GM18499 (cell line): ENCODE results near the gene FBXO46.
"Not testable (repeated sequence)": the region's sequence is repeated elsewhere in the genome, so short reads cannot be mapped to it uniquely, and the experiment has no call there.

ENCODE experiments used
- ATAC-seq: cut with Tn5 transposase; IDR thresholded peaks from one replicate; pipeline ENCODE4 v1.9.1; 2021; ENCODE audit warnings: moderate number of reproducible peaks; ENCODE audit not compliant: insufficient read depth, unreplicated experiment

FBXO46 gene

GRCh38 chr19:45767410-45767880, 36.7 kb upstream of the FBXO46 start:
- ATAC-seq: no peak

GRCh38 chr19:45766869-45767346, 36.2 kb upstream of the FBXO46 start:
- ATAC-seq: no peak

DNA sequence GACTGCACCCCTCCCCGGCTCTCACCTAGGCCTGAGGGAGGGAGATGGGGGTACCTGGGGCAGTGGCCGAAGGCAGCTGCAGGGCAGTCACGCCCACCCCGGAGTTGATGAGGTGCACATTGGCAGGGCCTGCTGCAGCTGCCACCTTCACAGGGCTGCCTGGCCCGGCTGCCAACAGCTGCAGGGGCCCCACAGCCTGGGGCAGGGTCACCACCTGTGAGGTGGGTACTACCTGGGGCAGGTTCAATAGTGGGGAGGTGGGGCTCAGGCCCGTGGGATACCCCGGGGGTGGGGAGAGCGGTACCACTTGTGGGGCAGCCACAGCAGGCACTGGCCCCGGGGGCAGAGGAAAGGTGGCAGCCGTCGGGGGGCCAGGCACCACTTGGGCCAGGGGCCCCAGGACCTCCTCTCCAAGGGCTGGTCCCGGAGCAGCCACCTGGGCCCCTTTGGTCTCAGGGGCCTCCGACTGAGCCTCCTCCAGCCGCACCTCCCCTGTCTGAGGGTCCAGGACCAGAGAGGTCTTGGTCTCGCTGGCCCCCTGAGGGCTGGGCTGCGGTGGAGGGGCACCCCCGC, 35.7 kb upstream of the FBXO46 start:
- ATAC-seq: no peak

DNA sequence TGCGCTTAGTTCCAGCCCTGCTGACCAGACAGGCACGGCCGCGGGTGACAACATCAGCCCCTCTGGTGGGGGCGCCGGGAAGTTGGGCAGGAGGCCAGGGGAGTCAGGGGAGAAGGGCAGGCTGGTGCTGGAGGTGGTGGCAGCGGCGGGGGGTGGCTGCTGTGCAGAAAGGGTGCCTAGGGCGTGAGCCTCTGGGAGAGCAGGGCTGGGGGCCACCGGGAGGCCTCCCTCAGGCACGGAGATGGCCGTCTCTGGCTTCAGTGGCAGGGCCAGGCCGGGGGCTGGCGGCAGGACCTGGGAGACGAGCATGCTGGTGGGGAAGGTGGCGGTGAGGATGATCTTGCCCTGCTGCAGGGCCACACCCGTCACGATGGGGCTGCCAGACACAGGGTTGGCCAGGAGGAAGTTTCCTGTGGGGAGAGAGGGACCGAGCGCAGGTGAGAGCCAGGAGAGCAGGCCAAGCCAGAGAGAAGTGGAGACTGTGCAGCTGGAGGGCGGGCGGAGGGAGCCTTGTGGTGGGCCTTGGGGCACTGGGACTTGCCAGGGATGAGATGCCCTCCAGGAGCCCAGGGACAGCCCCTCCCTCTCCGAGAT, 35.1 kb upstream of the FBXO46 start:
- ATAC-seq: no peak

DNA sequence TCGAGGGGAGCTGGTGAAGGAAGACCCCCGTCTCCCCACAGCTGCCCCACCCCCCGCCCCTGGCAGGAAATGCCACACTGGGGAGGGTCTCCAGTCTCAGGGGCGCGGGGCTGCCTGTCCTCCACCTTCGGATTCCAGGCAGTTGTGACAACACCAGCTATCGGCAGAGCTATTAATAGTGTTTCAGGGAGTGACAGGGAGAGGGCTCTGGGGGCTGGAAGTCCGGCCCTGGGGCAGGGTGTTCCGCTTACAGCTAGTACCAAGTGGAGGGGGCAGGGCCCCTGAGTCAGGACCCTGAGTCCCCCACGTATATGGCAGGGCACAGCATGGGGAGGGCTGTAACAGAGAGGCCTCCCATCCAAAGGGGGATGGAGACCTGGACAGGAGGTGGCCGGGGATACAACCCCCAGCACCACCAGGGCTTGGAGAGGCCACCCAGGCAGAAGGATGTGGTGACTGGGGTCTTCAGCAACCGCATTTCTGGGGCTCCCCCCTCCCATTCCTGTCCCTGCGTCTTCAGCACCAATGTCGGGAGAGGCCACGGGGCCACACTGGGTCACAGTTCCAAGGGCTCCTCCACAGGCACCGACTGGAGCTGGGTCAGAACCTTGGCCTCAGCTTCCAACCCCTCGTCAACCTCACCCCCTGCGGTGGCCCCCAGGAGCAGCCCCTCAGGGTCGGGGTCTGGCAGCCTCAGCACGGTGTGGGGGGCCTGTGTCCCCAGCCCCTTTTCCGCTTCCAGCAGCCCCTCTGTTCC, 34.4 kb upstream of the FBXO46 start:
- ATAC-seq: no peak

DNA sequence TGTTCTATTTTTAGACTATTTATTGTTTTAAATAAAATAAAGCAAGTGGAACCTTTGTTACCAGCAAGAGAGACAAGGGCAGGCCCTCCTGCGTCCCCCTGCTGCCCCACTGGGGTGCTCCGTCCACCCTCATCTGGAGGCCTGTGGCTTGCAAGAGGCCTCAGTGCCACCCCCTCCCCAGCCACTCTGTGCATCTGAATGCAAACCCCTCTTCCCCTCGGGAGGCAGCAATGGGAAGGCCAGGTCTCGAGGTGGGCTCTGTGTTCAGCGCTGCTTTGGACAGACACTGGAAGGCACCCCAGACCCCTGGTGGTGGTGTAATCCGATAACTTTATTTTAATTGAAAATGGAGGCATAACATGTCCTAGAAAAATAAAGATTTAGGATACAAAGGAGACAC, 33.8 kb upstream of the FBXO46 start:
- no peak for ATAC-seq

DNA sequence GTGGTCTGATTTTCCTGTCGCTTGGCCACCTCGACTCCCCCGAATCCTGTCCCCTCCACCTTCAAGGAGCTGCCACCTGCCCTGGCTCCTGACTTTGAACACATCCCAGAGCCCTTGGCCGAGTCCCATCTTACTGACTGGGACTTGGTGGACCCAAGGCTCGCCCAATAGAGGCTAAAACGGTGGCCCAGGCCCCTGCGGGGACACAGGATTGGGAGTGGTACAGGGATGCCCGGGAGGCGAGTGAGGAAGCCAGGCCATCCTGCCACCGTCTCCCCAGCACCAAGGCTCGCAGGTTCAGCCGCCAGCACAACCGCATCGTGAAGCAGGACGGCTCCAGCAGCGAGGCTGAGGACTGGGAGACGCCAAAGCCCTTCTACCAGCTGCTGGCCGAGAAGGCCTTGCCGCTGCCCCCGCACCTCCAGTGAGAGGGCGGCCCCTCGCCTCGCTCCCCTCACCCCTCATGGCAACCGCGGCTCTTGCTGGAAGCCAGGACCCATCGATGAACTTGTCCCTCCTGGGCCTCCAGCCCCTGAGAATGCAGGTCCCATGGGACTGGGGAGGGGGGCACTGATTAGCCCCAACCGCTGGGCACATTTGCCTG, 33.1 kb upstream of the FBXO46 start:
- no peak for ATAC-seq

- ATAC-seq: no peak
These were observed 32.4 kb upstream of the FBXO46 start for GRCh38 chr19:45762870-45763631.

GRCh38 chr19:45761714-45762113, 31.0 kb upstream of the FBXO46 start:
- no peak for ATAC-seq

GRCh38 chr19:45758921-45759320, 28.2 kb upstream of the FBXO46 start:
- ATAC-seq: no peak

GRCh38 chr19:45757695-45758094, 27.0 kb upstream of the FBXO46 start:
- ATAC-seq: no peak

GRCh38 chr19:45754323-45754722, 23.6 kb upstream of the FBXO46 start:
- ATAC-seq: no peak

DNA sequence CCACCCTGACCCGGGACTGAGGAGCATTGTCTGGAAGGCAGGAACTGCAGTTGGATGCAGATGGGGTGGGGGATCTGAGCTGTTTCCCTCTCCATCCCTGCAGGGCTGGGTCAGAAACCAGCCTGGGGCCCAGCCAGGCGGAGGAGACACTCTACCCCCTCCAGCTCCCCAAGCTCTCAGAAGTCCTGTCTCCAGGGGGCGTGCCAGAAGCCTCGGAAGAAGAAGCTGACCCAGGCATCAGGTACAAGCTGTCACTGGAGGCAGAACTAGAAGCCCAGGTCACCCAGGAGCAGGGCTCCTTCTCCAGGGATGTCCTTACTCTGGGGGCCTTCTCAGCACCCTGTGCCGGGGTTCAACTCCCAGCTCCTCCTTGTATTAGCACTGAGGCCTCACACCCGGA, 22.9 kb upstream of the FBXO46 start:
- no peak for ATAC-seq

DNA sequence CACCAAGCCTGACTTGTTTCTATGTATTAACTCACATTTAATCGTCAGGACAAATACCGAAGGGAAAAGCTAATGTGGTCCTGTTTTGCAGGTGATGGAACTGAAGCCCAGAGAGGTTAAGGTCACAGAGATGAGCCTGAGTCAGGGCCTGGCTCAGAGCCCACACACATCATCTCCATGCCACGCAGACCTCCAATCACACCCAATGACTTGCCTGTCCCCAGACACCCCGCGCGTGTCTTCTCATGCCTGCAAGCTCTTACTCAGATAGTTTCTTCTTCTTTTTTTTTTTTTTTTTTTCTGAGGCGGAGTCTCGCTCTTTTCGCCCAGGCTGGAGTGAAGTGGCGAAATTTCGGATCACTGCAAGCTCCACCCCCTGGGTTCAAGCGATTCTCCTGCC, 21.9 kb upstream of the FBXO46 start:
- no peak for ATAC-seq

GRCh38 chr19:45751483-45751882, 20.8 kb upstream of the FBXO46 start:
- not testable (repeated sequence) for ATAC-seq

GRCh38 chr19:45747513-45747912, 16.8 kb upstream of the FBXO46 start:
- no peak for ATAC-seq

- no peak for ATAC-seq
These were observed 16.2 kb upstream of the FBXO46 start for GRCh38 chr19:45746866-45747265.

DNA sequence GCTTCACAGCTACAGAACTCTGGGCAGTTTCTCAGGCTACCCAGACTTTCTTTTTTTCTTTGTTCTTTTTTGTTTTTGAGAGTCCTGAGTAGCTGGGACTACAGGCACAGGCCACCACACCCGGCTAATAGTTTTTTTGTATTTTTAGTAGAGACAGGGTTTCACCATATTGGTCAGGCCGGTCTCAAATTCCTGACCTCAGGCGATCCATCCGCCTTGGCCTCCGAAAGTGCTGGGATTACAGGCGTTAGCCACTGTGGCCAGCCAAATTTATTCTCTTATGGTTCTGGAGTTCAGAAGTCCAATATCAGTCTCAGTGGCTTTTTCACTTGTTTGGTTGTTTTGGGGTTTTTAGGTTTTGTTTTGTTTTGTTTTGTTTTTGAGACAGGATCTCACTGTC, 14.9 kb upstream of the FBXO46 start:
- ATAC-seq: no peak

GRCh38 chr19:45742969-45743368, 12.3 kb upstream of the FBXO46 start:
- ATAC-seq: no peak
